HS-27A (cell line): Measurements from ENCODE around the gene CDC25B.

Source experiments
- DNase-seq: peaks from one replicate; pipeline ENCODE4 v3.0.0-alpha.2; 2012; ENCODE audit warnings: low read depth, missing footprints

CDC25B gene

GRCh38 chr20:3795511-3796468 lies at the start of gene CDC25B:
Gene CDC25B, plus strand, starts transcription at chr20:3796310. Its CDS starts 222 bp downstream, at chr20:3796532.
- DNase-seq, result peak; percentile 88

DNA sequence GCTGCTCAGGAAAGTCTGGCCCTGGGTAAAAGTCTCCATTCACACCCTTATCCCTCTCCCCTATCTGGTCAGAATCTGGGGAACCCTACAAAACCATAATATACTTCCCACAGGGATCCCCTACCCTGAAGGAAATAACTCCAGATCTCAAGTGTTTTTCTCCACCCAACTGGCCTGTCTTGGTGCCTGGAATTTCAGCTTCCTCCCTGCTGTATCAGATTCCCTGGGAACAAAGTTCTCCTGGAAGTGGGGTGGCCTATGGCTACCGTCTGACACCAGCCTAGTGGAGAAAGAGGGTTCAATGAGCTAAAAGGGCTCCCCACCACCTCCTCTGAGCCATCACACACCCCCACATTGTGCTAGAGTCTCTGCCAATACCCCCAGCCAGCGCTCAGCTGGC lies 48.6 kb upstream of the CDC25B start:
- DNase-seq, result no peak

DNA sequence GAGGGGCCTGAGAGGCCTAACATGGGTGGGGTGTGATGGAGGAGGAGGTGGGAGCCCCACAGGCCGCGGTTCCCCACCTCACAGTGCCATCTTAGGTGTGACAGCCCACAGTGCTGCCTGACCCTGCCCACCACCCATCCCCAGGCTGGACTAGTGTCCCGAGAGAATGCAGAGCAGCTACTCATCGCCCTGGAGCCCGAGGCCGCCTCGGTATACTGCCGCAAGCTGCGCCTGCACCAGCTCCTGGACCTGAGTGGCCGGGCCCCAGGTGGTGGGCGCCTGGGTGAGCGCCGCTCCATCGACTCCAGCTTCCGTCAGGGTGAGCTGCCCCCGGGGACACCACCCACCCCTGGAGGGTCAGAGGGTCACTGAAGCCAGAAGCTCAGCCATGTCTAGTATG lies 48.0 kb upstream of the CDC25B start:
- DNase-seq, result no peak

DNA sequence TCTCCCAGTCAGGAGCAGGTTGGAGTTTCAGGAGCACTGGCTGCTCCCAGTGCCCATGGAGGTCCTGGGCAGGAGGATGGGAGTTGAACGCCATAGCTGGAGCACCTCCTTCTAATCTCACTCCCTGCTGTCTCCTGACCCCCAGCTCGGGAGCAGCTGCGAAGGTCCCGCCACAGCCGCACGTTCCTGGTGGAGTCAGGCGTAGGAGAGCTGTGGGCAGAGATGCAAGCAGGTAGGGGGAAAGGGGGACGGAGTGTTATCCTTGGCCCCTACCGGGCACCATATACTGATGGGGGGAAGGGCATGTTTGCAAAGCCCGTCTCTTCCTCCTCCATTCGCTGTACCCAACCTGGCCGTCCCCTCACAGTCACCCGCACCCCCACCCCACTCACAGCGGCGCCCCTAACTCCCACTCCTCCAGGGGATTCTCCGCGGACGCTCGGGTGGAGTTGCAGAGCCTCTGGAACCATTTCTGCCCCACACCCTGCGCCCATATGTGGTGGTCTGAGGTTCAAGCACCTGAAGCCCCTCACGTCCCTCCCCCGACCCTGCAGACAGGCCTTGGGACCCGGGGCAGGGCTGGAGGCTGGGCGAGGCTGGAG lies 46.9 kb upstream of the CDC25B start:
- DNase-seq, result no peak

GRCh38 chr20:3749689-3750531 lies 46.2 kb upstream of the CDC25B start:
- DNase-seq, result no peak

DNA sequence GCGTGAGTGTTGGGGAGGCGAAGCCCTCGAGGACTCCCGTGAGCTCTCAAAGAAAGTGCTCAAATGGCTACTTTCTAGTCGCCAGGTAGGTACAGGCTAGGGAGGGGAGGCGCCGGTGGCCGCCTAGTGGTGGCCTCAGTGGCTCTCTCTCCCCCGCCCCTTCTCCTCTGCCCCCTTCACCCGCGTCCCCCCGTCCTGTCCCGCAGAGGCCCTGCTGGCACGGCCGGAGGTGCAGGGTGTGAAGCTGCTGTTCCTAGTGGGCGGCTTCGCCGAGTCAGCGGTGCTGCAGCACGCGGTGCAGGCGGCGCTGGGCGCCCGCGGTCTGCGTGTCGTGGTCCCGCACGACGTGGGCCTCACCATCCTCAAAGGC lies 44.8 kb upstream of the CDC25B start:
- no peak for DNase-seq

DNA sequence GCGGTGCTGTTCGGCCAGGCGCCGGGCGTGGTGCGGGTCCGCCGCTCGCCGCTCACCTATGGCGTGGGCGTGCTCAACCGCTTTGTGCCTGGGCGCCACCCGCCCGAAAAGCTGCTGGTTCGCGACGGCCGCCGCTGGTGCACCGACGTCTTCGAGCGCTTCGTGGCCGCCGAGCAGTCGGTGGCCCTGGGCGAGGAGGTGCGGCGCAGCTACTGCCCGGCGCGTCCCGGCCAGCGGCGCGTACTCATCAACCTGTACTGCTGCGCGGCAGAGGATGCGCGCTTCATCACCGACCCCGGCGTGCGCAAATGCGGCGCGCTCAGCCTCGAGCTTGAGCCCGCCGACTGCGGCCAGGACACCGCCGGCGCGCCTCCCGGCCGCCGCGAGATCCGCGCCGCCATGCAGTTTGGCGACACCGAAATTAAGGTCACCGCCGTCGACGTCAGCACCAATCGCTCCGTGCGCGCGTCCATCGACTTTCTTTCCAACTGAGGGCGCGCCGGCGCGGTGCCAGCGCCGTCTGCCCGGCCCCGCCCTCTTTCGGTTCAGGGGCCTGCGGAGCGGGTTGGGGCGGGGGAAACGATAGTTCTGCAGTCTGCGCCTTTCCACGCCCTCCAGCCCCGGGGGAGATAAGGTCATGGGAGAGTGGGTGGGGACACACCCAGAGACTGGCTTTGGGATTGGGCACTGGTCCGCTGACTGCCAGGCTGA lies 44.3 kb upstream of the CDC25B start:
- no peak for DNase-seq

DNA sequence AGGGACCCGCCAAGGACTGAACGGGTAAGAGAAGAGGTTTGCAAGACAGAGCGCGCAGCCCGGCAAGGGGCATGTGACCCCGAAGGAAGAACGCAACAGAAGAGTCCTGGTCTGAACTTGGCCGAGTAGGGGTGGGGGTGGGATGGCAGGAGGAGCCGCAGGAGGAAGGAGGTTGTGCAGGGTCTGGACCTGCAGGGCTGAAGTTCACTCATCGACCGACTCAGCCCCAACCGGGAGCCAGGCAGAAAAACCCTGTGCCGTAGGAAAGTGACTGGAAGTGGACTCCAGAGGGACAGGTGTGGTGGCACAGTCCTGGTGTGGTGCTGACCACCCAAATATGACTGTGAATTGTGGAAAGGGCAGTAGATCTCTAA lies 43.7 kb upstream of the CDC25B start:
- no peak for DNase-seq

DNA sequence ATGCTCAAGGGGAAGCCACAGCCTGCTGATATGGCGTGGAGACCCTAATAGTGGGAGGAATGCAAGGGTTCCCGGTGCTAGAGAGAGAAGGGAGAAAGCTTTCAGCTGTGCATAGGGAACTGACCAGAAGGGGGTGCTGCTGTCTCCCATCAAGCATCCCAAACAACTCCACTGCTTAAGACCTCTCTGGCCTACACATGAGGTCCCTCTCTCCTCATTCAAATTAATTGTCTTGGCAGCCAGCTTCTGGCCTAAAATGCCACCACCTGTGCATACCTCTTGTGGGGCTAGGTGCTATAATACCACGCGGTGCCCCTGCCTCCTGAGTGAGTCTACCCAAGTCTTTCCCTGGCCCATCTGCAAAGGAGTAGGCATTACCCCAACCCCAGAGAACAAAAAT lies 43.0 kb upstream of the CDC25B start:
- DNase-seq, result peak; percentile 19

DNA sequence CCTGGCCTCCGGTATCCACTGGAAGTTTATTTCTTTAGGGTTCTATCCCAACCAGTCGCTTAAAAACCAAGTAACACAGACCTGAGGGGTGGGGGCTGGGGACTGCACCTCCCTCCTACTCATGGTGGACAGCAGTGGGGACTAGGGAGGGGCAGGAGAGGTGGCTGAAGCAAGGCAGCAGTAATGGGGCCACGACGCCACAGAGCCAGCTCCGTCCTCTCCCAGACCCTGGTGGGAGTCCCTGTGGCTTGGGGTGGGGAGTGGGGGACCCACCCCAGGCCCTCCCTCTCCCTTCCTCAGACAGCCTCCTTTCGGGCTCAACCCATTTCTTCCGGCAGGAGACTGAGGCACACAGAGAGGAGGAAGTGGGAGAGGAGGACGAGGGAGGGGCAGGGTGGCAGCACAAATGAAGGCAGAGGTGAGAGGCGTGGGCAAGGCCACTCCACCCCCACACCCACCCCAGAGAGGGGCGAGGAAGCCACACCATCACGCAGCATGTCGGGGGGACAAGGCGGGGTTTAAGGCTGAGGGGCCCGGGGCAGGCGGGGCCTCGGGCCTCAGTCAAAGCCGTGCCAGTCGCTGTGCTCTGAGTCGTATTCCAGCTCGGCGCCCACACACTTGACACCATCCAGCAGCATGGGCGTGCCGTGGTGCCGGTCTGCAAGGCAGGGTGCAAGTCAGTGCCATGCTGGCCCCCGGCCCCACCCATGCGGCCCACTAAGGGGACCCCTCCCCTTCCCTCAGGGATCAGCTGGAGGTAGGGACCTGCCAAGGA lies 42.4 kb upstream of the CDC25B start:
- DNase-seq, result no peak

GRCh38 chr20:3754276-3754630 lies 41.9 kb upstream of the CDC25B start:
- DNase-seq, result no peak

- no peak for DNase-seq
Measured at GRCh38 chr20:3755269-3755668, 40.8 kb upstream of the CDC25B start.

- no peak for DNase-seq
Measured at GRCh38 chr20:3755814-3756480, 40.2 kb upstream of the CDC25B start.

GRCh38 chr20:3757268-3757667 lies 38.8 kb upstream of the CDC25B start:
- no peak for DNase-seq

- DNase-seq, result no peak
Measured at GRCh38 chr20:3758566-3758965, 37.5 kb upstream of the CDC25B start.

- no peak for DNase-seq
Measured at GRCh38 chr20:3759316-3759823, 36.7 kb upstream of the CDC25B start.

DNA sequence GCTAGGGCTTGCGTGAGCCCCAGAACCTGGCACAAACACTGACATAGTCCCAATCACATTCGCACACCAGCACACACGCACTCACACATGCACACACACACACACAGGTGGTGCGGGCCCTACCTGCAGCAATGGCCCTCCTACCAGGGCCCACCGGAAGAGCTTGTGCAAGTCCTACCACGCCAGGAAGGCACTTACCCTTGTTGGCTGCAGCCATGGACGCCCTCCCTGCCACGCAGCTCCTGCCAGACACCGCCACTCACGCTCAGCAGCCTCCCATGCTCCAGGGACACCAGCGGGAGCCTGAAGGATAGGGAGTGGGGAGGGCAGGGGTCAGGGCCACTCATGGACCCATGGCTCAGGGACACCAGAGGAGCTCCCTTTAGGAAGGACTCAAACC lies 36.2 kb upstream of the CDC25B start:
- no peak for DNase-seq

- no peak for DNase-seq
Measured at GRCh38 chr20:3760655-3761348, 35.3 kb upstream of the CDC25B start.

GRCh38 chr20:3763671-3764601 lies 32.2 kb upstream of the CDC25B start:
- no peak for DNase-seq
